Measurements from ENCODE around the gene CHPF.

The CHPF gene

GRCh38 chr2:219533930-219534661 lies 9.5 kb downstream of the CHPF start:
- FAIRE-seq = no peak
- DNase-seq (ENCODE audit: insufficient read length, low spot score) = no peak

- FAIRE-seq = no peak
- DNase-seq (ENCODE audit: insufficient read length, low spot score) = no peak
Observed at GRCh38 chr2:219532378-219532649, 11.3 kb downstream of the CHPF start.

GRCh38 chr2:219531639-219532377 lies 11.8 kb downstream of the CHPF start:
- DNase-seq (ENCODE audit: insufficient read length, low spot score) (no peak), FAIRE-seq (no peak)

GRCh38 chr2:219530048-219530963 lies 13.3 kb downstream of the CHPF start:
- peak; percentile 64 for FAIRE-seq
- peak; percentile 96 for DNase-seq (ENCODE audit: insufficient read length, low spot score)

GRCh38 chr2:219527472-219527871 lies 16.1 kb downstream of the CHPF start:
- FAIRE-seq = no peak

GRCh38 chr2:219527076-219527394 lies 16.6 kb downstream of the CHPF start:
- DNase-seq (ENCODE audit: insufficient read length, low spot score) (no peak), FAIRE-seq (no peak)

More at GRCh38 chr2:219527472-219527871, 16.1 kb downstream of the CHPF start:
- DNase-seq (ENCODE audit: insufficient read length, low spot score) = no peak

GRCh38 chr2:219526320-219527075 lies 17.1 kb downstream of the CHPF start:
- FAIRE-seq = no peak
- DNase-seq (ENCODE audit: insufficient read length, low spot score) = no peak

GRCh38 chr2:219525533-219526232 lies 17.9 kb downstream of the CHPF start:
- FAIRE-seq = no peak
- no peak for DNase-seq (ENCODE audit: insufficient read length, low spot score)

- FAIRE-seq (no peak), DNase-seq (ENCODE audit: insufficient read length, low spot score) (no peak)
Observed at GRCh38 chr2:219524817-219525216, 18.8 kb downstream of the CHPF start.

- no peak for DNase-seq (ENCODE audit: insufficient read length, low spot score)
- no peak for FAIRE-seq
Observed at GRCh38 chr2:219523031-219523671, 20.5 kb downstream of the CHPF start.

GRCh38 chr2:219522111-219523030 lies 21.2 kb downstream of the CHPF start:
- no peak for FAIRE-seq
- DNase-seq (ENCODE audit: insufficient read length, low spot score) = no peak

GRCh38 chr2:219521066-219521880 lies 22.3 kb downstream of the CHPF start:
- FAIRE-seq = no peak
- peak; percentile 53 for DNase-seq (ENCODE audit: insufficient read length, low spot score)

GRCh38 chr2:219520079-219520478 lies 23.5 kb downstream of the CHPF start:
- DNase-seq (ENCODE audit: insufficient read length, low spot score) = no peak
- no peak for FAIRE-seq

- DNase-seq (ENCODE audit: insufficient read length, low spot score) (no peak), FAIRE-seq (no peak)
Observed at GRCh38 chr2:219519526-219519916, 24.1 kb downstream of the CHPF start.

- DNase-seq (ENCODE audit: insufficient read length, low spot score) (no peak), FAIRE-seq (no peak)
Observed at GRCh38 chr2:219517954-219518778, 25.4 kb downstream of the CHPF start.

GRCh38 chr2:219516888-219517287 lies 26.7 kb downstream of the CHPF start:
- DNase-seq (ENCODE audit: insufficient read length, low spot score) = no peak
- FAIRE-seq = no peak
